SK-N-SH (cell line): ENCODE measurements around the gene DNASE1L2. TPM values are rescaled to one million over a fixed set of nuclear protein-coding genes. Genes with fewer than 3 reads are reported as not detected.

Experiments
- CTCF ChIA-PET: fragments of 300-600, 350-600 bp; formaldehyde crosslinking; extraction: SDS; loops from one replicate; lab custom pipeline; 2021; lab: Yijun Ruan, JAX
- POLR2A ChIA-PET: fragments of 350-600 bp; sonication (Branson Sonifier 250); formaldehyde crosslinking; extraction: SDS; loops from one replicate; lab custom pipeline; 2020; ENCODE audit warnings: antibody characterized with exemption, inconsistent platforms; lab: Yijun Ruan, JAX
- DNase-seq: peaks from one replicate; pipeline ENCODE4 v3.0.0; 2012
- H2AFZ ChIP-seq: fragments of 200-600 bp; sonication (generic); 2 replicates; pipeline ENCODE4 v1.8.1; 2016; ENCODE audit warnings: antibody characterized with exemption, mild to moderate bottlenecking, low read depth
- H3F3A ChIP-seq: fragments of 200-600 bp; sonication (generic); replicated peaks from 2 replicates; pipeline ENCODE3; 2016; ENCODE audit warnings: antibody characterized with exemption, mild to moderate bottlenecking; ENCODE audit not compliant: insufficient read depth
- H3K27ac ChIP-seq, 2 experiments: fragments of 200-500 bp in 1 of 2; fragments of 200-600 bp in 1 of 2; sonication (Bioruptor generic) in 1 of 2; sonication (generic), shearing (Covaris generic) in 1 of 2; 2 replicates each; pipeline versions ENCODE4 v1.5.1 to v1.6.1; 2014 to 2016; ENCODE audit warnings: low read depth in 2 of 2, inconsistent platforms in 1 of 2, low read length in 1 of 2, mild to moderate bottlenecking in 1 of 2, mixed read lengths in 1 of 2
- H3K27me3 ChIP-seq: fragments of 200-600 bp; sonication (generic), shearing (Covaris generic); 2 replicates; pipeline ENCODE4 v1.6.1; 2016; ENCODE audit warnings: mixed run types; ENCODE audit not compliant: insufficient read depth
- H3K36me3 ChIP-seq, 2 experiments: fragments of 200-500 bp in 1 of 2; fragments of 200-600 bp in 1 of 2; sonication (Bioruptor generic) in 1 of 2; sonication (generic) in 1 of 2; replicated peaks in 1 of 2; 2 replicates each; pipeline versions ENCODE3 to v1.5.1; 2014 to 2016; ENCODE audit warnings: low read length in 1 of 2, mild to moderate bottlenecking in 1 of 2; ENCODE audit not compliant: insufficient read depth in 2 of 2, control insufficient read depth in 1 of 2
- H3K4me1 ChIP-seq, 2 experiments: fragments of 200-500 bp in 1 of 2; fragments of 200-600 bp in 1 of 2; sonication (Bioruptor generic) in 1 of 2; sonication (generic), shearing (Covaris generic) in 1 of 2; 2 replicates each; pipeline versions ENCODE4 v1.5.1 to v1.6.1; 2014 to 2016; ENCODE audit warnings: low read depth in 1 of 2, low read length in 1 of 2, mixed run types in 1 of 2; ENCODE audit not compliant: insufficient read depth in 2 of 2, control insufficient read depth in 1 of 2
- H3K4me2 ChIP-seq: fragments of 200-600 bp; sonication (generic), shearing (Covaris generic); 2 replicates; pipeline ENCODE4 v1.6.1; 2017; ENCODE audit warnings: mixed run types
- H3K4me3 ChIP-seq, 2 experiments: fragments of 200-500 bp in 1 of 2; fragments of 200-600 bp in 1 of 2; sonication (Bioruptor generic) in 1 of 2; sonication (generic), shearing (Covaris generic) in 1 of 2; 2 replicates each; pipeline versions ENCODE4 v1.5.1 to v1.8.1; 2014 to 2016; ENCODE audit warnings: low read depth in 2 of 2, inconsistent platforms in 1 of 2, low read length in 1 of 2, mild to moderate bottlenecking in 1 of 2, mixed read lengths in 1 of 2, moderate library complexity in 1 of 2
- H3K79me2 ChIP-seq: fragments of 200-600 bp; sonication (generic); 2 replicates; pipeline ENCODE4 v1.8.1; 2017; ENCODE audit warnings: mild to moderate bottlenecking; ENCODE audit not compliant: insufficient read depth
- H3K9ac ChIP-seq: fragments of 200-600 bp; sonication (generic); 2 replicates; pipeline ENCODE4 v1.6.1; 2017; ENCODE audit warnings: mixed run types
- H3K9me2 ChIP-seq: fragments of 200-600 bp; sonication (generic); 2 replicates; pipeline ENCODE4 v1.6.1; 2017; ENCODE audit warnings: mixed run types
- H3K9me3 ChIP-seq: fragments of 200-600 bp; sonication (generic); 2 replicates; pipeline ENCODE4 v1.6.1; 2017; ENCODE audit warnings: mixed run types, mild to moderate bottlenecking, moderate library complexity
- H4K20me1 ChIP-seq: fragments of 200-600 bp; sonication (generic); 2 replicates; pipeline ENCODE4 v1.6.1; 2017; ENCODE audit warnings: mild to moderate bottlenecking, mixed run types; ENCODE audit not compliant: insufficient read depth
- ELF1 ChIP-seq: IDR thresholded peaks from 2 replicates; pipeline ENCODE4 v1.4.0; 2012
- EZH2phosphoT487 ChIP-seq: fragments of 200-600 bp; sonication (generic); IDR thresholded peaks from 2 replicates; pipeline ENCODE4 v1.6.1; 2017; ENCODE audit warnings: low read depth, mixed run types, mild to moderate bottlenecking, antibody characterized with exemption, moderate library complexity, borderline replicate concordance
- FOXJ3 ChIP-seq: sonication (generic); formaldehyde crosslinking; IDR thresholded peaks from 2 replicates; pipeline ENCODE4 v1.5.1; 2020; ENCODE audit warnings: mild to moderate bottlenecking, missing genetic modification reagents
- GABPA ChIP-seq: IDR thresholded peaks from 2 replicates; pipeline ENCODE4 v1.4.0; 2012; ENCODE audit warnings: low read depth, mild to moderate bottlenecking
- MEF2A ChIP-seq: IDR thresholded peaks from 2 replicates; pipeline ENCODE4 v1.4.0; 2012; ENCODE audit warnings: low read depth, borderline replicate concordance
- MXI1 ChIP-seq: IDR thresholded peaks from 2 replicates; pipeline ENCODE4 v1.6.1; 2012; ENCODE audit warnings: mild to moderate bottlenecking, low read depth, low read length, improper control_type of control experiment
- NRF1 ChIP-seq: IDR thresholded peaks from 2 replicates; pipeline ENCODE4 v1.6.1; 2012; ENCODE audit warnings: low read depth, mild to moderate bottlenecking, low read length
- POLR2AphosphoS5 ChIP-seq: IDR thresholded peaks from 2 replicates; pipeline ENCODE4 v1.6.1; 2012; ENCODE audit warnings: low read depth, low read length
- SIN3A ChIP-seq: IDR thresholded peaks from 2 replicates; pipeline ENCODE4 v1.6.1; 2012; ENCODE audit warnings: low read depth, mild to moderate bottlenecking, low read length, moderate library complexity, borderline replicate concordance
- TCF12 ChIP-seq: IDR thresholded peaks from 2 replicates; pipeline ENCODE4 v1.4.0; 2012
- TEAD4 ChIP-seq: IDR thresholded peaks from 2 replicates; pipeline ENCODE4 v1.4.0; 2012; ENCODE audit warnings: mild to moderate bottlenecking, borderline replicate concordance; ENCODE audit not compliant: insufficient read depth
- WGBS: methylation state at CpG from one replicate; pipeline ENCODE4 v1.1.6; 2017; ENCODE audit warnings: low lambda C conversion rate; 5-methylcytosine and 5-hydroxymethylcytosine counted together
- polyA plus RNA-seq, 3 experiments: library from polyadenylated mRNA; depleted of rRNA; stranded (reverse); fragments of >200 nt; gene quantifications; 2 replicates each; pipeline ENCODE4 v1.2.3, GENCODE V29; 2012
- TF ChIP-seq, protein P1 (sequence below): IDR thresholded peaks from 2 replicates; pipeline ENCODE4 v1.6.1; 2012; ENCODE audit warnings: mild to moderate bottlenecking, low read depth, low read length, moderate library complexity
- TF ChIP-seq, protein P2 (sequence below): fragments of 150-350 bp; IDR thresholded peaks from 2 replicates; pipeline ENCODE4 v1.6.1; 2017; ENCODE audit warnings: antibody characterized with exemption, low read length, low read depth, borderline replicate concordance
- TF ChIP-seq, protein P3 (sequence below): IDR thresholded peaks from 2 replicates; pipeline ENCODE4; 2012
- TF ChIP-seq, protein P4 (sequence below): IDR thresholded peaks from 2 replicates; pipeline ENCODE4 v1.4.0; 2012; ENCODE audit warnings: low read depth, borderline replicate concordance

Gene DNASE1L2
- polyA plus RNA-seq, 1 of the 3 experiments (the other 2 are of a cell fraction) = 2.5 TPM

DNA sequence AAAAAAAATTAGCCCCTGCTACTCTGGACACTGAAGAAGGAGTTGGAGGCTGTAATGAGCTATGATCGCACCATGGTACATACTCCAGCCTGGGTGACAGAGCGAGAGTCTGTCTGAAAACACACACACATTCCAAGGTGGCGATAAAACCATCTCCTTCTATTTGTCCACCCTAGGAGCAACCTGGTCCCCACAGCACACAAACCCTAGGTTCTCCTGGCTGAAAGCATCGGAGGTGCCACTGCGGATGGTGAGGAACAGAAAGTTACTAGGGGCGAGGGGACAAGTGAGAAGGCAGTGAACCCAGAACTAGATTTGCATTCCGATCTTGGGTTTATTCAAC is 16.5 kb downstream of the DNASE1L2 start:
- peaks cover 46% of the 10 kb centered on the region for H3F3A ChIP-seq
- peaks cover 55% of the 10 kb centered on the region for H3K79me2 ChIP-seq
- 95% methylated on average over 7 of the region's 7 CpGs for WGBS
- H3K36me3 ChIP-seq = peaks cover 32 to 56% of the 10 kb centered on the region in 2 experiments
- CTCF ChIA-PET = interaction anchor here (1.8 to 3.5 kb wide), 5 partner anchors 9 to 249 kb away, joined by 8 to 33 read pairs (median 9); partner anchors contain the start of genes DNASE1L2 and RNPS1
- no peak overlapping the region for H3K4me2 ChIP-seq
- H3K27ac ChIP-seq = peak overlapping the region in 1 of 2 experiments; percentile 73; a peak in 1 of 4 replicates
- peaks cover 18% of the 10 kb centered on the region; the same call in 1 of the 2 replicates for H4K20me1 ChIP-seq
- no peaks in the 10 kb centered on the region for H3K9me3 ChIP-seq
- DNase-seq = no peak
- H3K9me2 ChIP-seq = no peaks in the 10 kb centered on the region
- peaks cover 7 to 13% of the 10 kb centered on the region in 2 experiments; a peak in 1 of 4 replicates for H3K4me1 ChIP-seq
- POLR2A ChIA-PET = interaction anchor here (1.8 kb wide), 1 partner anchor 9 kb away, joined by 8 read pairs; no protein-coding TSS in a partner anchor
- no peaks in the 10 kb centered on the region for H3K27me3 ChIP-seq
- TF ChIP-seq SIN3A = no peak
- TF ChIP-seq TEAD4 = no peak
- TF ChIP-seq, protein P1, sequence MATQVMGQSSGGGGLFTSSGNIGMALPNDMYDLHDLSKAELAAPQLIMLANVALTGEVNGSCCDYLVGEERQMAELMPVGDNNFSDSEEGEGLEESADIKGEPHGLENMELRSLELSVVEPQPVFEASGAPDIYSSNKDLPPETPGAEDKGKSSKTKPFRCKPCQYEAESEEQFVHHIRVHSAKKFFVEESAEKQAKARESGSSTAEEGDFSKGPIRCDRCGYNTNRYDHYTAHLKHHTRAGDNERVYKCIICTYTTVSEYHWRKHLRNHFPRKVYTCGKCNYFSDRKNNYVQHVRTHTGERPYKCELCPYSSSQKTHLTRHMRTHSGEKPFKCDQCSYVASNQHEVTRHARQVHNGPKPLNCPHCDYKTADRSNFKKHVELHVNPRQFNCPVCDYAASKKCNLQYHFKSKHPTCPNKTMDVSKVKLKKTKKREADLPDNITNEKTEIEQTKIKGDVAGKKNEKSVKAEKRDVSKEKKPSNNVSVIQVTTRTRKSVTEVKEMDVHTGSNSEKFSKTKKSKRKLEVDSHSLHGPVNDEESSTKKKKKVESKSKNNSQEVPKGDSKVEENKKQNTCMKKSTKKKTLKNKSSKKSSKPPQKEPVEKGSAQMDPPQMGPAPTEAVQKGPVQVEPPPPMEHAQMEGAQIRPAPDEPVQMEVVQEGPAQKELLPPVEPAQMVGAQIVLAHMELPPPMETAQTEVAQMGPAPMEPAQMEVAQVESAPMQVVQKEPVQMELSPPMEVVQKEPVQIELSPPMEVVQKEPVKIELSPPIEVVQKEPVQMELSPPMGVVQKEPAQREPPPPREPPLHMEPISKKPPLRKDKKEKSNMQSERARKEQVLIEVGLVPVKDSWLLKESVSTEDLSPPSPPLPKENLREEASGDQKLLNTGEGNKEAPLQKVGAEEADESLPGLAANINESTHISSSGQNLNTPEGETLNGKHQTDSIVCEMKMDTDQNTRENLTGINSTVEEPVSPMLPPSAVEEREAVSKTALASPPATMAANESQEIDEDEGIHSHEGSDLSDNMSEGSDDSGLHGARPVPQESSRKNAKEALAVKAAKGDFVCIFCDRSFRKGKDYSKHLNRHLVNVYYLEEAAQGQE = no peak
- TF ChIP-seq, protein P2, sequence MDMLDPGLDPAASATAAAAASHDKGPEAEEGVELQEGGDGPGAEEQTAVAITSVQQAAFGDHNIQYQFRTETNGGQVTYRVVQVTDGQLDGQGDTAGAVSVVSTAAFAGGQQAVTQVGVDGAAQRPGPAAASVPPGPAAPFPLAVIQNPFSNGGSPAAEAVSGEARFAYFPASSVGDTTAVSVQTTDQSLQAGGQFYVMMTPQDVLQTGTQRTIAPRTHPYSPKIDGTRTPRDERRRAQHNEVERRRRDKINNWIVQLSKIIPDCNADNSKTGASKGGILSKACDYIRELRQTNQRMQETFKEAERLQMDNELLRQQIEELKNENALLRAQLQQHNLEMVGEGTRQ = no peak
- no peak for TF ChIP-seq NRF1
- no peak for TF ChIP-seq POLR2AphosphoS5
- no peak for TF ChIP-seq TCF12
- TF ChIP-seq, protein P3, sequence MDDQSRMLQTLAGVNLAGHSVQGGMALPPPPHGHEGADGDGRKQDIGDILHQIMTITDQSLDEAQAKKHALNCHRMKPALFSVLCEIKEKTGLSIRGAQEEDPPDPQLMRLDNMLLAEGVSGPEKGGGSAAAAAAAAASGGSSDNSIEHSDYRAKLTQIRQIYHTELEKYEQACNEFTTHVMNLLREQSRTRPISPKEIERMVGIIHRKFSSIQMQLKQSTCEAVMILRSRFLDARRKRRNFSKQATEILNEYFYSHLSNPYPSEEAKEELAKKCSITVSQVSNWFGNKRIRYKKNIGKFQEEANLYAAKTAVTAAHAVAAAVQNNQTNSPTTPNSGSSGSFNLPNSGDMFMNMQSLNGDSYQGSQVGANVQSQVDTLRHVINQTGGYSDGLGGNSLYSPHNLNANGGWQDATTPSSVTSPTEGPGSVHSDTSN = no peak
- no peak for TF ChIP-seq MXI1
- TF ChIP-seq MEF2A = no peak
- TF ChIP-seq GABPA = no peak
- TF ChIP-seq EZH2phosphoT487 = no peak
- no peak for TF ChIP-seq ELF1
- TF ChIP-seq, protein P4, sequence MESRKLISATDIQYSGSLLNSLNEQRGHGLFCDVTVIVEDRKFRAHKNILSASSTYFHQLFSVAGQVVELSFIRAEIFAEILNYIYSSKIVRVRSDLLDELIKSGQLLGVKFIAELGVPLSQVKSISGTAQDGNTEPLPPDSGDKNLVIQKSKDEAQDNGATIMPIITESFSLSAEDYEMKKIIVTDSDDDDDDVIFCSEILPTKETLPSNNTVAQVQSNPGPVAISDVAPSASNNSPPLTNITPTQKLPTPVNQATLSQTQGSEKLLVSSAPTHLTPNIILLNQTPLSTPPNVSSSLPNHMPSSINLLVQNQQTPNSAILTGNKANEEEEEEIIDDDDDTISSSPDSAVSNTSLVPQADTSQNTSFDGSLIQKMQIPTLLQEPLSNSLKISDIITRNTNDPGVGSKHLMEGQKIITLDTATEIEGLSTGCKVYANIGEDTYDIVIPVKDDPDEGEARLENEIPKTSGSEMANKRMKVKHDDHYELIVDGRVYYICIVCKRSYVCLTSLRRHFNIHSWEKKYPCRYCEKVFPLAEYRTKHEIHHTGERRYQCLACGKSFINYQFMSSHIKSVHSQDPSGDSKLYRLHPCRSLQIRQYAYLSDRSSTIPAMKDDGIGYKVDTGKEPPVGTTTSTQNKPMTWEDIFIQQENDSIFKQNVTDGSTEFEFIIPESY = no peak
- TF ChIP-seq FOXJ3 (CRISPR knock-in tag) = no peak
- TF ChIP-seq, all 33 proteins: peak for 0
- no peak overlapping the region for H3K9ac ChIP-seq
- H3K4me3 ChIP-seq = no peak overlapping the region
- no peak overlapping the region for H2AFZ ChIP-seq
